HFF-Myc (cell line): Measurements from ENCODE around the gene EGF.

Experiments used
- DNase-seq: peaks from one replicate; pipeline ENCODE4 v3.0.0-alpha.2; 2011; ENCODE audit warnings: low read depth; ENCODE audit errors: extremely low read depth
- H3K4me3 ChIP-seq: replicated peaks from 2 replicates; pipeline ENCODE4 v1.5.1; 2011; ENCODE audit warnings: low read depth, mild to moderate bottlenecking, control low read depth, low read length
- CTCF ChIP-seq: IDR thresholded peaks from 2 replicates; pipeline ENCODE4 v1.5.1; 2012; ENCODE audit warnings: mild to moderate bottlenecking, low read depth, low read length, control low read depth; ENCODE audit errors: missing control alignments

EGF gene

GRCh38 chr4:109952612-109953011 is 39.9 kb downstream of the EGF start:
- no peak for TF ChIP-seq CTCF
- H3K4me3 ChIP-seq = no peak overlapping the region
- DNase-seq = no peak

- TF ChIP-seq CTCF = no peak
- H3K4me3 ChIP-seq = no peak overlapping the region
- DNase-seq = no peak
Measured at GRCh38 chr4:109953556-109953955, 40.9 kb downstream of the EGF start.

- DNase-seq = no peak
- no peak overlapping the region for H3K4me3 ChIP-seq
- TF ChIP-seq CTCF = no peak
Measured at GRCh38 chr4:109955146-109955545, 42.5 kb downstream of the EGF start.

GRCh38 chr4:109957227-109957626 is 44.5 kb downstream of the EGF start:
- DNase-seq = no peak
- TF ChIP-seq CTCF = no peak

GRCh38 chr4:109959195-109959594 is 46.5 kb downstream of the EGF start:
- TF ChIP-seq CTCF = no peak
- H3K4me3 ChIP-seq = no peak overlapping the region
- DNase-seq = no peak

More at GRCh38 chr4:109957227-109957626, 44.5 kb downstream of the EGF start:
- H3K4me3 ChIP-seq = no peak overlapping the region

- TF ChIP-seq CTCF = no peak
- no peak overlapping the region for H3K4me3 ChIP-seq
- no peak for DNase-seq
Measured at GRCh38 chr4:109962401-109962800, 49.7 kb downstream of the EGF start.

- TF ChIP-seq CTCF = no peak
- DNase-seq = no peak
- H3K4me3 ChIP-seq = no peak overlapping the region
Measured at GRCh38 chr4:109966891-109967481, 54.3 kb downstream of the EGF start.
